PC-9 (cell line): Measurements from ENCODE around the gene MALSU1.

ENCODE experiments used
- CTCF ChIP-seq: fragments of 200-600 bp; sonication (generic); conservative IDR thresholded peaks from 2 replicates; pipeline ENCODE4 v1.6.1; 2017; ENCODE audit warnings: mixed run types, antibody characterized with exemption, mild to moderate bottlenecking, moderate library complexity
- EZH2 ChIP-seq: fragments of 200-600 bp; sonication (generic); IDR thresholded peaks from 2 replicates; pipeline ENCODE4 v1.8.0; 2017; ENCODE audit warnings: antibody characterized with exemption, low read depth

- no peak for TF ChIP-seq CTCF
- TF ChIP-seq EZH2: no peak
These were observed 22.2 kb upstream of the MALSU1 start for GRCh38 chr7:23276947-23277346.
